HTERT RPE-1 (cell line): ENCODE data around the gene MRC2.

ENCODE experiments used
- in situ Hi-C: fragments of 300-500 bp; cut with MboI; formaldehyde crosslinking; loops from 4 replicates; pipeline ENCODE4 v1.14.3; 2020; ENCODE audit warnings: low sequenced_read_pairs

Gene MRC2

DNA sequence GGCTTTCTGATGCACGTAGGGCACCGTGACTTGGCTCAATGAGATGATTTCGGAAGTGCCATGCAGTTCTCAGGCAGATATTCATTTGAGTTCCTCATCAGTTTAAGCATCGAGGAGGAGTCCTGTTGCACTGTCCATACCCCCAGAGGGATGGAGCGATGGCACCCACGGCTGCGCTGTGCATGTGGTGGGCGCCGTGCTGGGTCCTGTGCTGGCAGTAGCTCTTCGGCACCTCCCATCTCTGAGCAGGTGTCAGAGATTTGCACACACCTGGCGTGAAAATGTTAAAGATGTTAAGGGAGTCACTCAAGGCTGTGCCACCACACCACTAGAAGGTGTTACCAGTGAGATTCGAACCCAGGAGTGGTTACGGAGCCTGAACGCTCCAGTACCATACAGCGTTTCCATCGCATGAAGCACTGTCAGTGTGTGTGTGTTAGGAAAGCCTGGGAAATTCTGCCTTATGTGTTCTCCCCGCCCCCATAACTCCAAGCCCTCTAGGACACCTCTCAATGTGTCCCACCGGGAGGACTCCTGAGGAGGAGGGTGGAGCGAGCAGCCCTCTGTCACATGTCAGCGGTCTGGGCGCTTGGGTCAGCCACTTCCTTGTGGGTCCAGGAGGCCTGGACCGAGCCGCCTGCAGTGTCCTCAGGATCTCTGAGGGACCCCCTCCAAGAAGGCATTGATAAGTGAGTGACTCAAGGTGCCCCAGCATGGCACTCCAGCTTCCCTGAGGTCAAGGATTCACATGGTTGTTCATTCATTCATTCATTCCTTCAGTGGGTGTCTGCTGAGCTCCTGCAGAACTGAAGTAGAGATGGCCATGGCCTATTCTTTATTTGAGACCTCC lies 3.8 kb downstream of the MRC2 start:
- in situ Hi-C loops: no loop called here

DNA sequence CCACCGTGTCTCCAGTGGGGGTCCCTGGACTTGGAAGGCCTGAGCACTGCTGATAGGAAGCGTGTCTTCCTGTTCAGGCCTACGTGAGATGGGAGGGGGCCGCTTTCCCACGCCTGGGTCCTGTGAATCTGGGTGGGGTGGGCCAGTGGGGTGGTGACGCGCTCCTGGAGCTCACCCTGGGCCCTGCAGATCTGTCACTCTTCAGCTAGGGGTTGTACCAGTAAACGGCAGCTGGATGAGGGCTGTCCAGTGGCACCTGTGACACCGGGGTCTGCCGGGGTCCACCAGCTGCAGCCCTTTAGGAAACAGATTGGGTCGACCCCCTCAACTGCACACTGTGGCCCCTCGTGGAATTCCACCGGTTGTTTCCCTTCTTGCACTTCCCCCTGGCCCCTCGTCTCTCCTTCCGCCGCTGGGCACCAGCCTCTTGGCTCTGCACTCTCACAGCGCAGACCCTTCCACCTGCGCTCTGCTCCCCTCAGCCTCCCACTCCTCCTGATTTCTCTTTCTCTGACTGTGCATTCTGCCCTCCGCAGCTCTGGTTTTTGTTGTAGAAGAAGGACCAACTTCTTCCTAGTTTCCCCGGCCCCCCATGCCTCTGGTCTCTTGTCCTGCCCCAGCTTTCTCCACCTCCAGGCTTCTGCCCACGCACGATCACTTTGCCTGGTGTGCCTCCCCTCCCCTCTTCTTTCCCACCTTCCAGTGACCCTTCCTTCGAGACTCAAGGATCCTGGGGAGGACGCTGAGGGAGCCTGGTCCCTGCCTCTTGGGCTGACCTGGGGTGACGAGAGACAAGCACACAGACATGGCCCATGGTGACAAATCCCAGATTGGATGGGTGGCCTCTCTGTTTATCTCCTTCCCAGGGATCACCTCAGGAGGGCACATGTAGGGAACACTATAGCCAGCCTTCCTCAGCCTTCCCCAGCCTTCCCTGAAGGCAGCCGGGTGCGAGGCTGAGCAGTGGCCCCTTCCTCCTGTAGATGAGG lies 4.8 kb downstream of the MRC2 start:
- in situ Hi-C loops: no loop called here

DNA sequence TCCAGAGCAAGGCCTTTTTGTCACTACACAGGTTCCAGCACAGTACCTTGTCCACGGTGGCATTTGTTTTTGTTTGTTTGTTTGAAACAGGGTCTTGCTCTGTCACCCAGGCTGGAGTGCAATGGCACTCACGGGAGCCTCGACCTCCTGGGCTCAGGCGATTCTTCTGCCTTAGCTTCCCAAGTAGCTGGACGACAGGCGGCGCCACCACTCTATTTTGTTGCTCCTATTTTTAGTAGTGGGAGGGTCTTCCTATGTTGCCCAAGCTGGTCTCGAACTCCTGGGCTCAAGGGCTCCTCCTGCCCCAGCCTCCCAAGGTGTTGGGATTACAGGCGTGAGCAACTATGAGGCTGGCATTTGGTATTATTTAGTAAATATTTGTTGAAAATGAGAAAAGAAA lies 10.3 kb downstream of the MRC2 start:
- in situ Hi-C loops: no loop called here

DNA sequence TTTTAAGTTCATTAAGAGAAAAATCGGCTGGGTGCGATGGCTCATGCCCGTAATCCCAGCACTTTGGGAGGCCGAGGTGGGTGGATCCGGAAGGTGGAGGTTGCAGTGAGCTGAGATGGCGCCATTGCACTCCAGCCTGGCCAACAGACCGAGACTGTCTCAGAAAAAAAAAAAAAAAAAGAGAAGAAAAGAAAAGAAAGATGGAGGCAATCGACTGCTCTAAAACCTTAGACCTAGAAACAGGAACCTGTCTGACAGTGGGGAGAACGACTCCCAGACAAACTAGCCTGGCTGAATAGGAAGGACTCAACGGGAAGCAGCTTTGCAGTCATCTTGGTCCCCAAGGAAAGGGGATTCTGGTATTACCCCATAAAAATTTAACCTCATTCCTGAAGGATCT lies 13.7 kb downstream of the MRC2 start:
- in situ Hi-C loops: no loop called here

DNA sequence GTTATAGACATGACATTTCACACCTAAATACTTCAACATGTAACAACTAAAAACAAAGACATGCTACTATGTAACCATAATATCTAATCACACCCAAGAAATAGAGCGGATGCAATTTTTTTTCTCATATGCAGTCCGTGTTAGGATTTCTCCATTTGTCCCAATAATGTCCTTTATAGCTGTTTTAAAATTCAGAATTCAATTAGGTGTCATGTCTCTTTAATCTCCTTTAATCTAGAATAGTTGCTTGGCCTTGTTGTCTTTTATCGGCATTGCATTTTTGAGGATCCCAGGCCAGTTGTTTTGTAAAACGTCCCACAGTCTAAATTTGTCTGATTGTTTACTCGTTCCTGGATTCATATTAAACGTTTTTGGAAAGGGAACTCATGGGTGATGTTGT lies 14.5 kb downstream of the MRC2 start:
- in situ Hi-C loops: no loop called here

DNA sequence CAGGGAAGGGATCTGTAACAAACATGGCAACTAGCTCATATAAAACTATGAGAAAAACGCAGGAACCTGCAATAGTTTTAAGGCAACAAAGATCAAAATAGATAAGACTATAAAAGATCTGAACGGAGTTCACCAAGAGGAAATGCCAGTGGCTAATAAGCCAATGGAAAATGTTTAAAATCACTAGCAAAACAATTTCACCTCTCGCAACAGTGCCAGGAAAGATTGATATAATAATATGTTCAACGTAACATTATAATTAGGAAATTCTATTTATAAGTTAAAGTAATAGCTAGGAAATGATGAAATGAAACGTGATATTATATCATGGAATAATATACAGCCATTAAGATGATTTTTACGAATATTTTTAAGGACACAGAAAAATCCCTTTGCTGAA lies 16.0 kb downstream of the MRC2 start:
- in situ Hi-C loops: no loop called here

DNA sequence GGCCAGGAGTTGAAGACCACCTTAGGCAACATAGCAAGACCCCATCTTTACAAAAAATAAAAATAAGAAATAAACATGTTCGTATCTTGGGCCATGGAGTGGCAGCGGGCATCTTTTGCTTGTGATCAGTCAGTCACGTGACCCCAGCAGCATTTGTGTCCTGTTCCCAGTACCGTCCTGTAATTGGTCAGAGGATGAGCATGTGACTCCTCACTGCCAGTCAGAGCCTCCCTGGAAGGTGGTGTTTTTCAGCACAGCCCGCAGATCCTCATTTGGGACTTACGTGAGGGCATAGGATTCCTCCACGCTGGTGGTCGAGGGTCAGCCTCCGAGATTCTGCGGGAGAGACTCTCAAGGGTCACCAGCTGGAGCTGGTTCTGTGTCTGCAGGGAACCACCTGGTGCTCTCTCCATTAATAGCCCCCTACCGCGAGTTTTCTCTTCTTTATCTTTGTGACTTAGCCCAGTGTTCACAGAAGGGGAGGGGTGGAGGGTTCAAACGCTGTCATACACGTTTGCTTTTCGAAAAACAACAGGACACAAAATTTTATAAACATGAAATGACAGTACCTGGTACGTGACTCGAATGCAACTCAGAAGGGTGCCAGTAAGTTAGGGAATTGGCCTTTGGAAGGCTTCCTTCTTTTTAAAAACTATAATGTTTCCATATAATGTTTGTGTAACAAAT lies 17.2 kb downstream of the MRC2 start:
- in situ Hi-C loops: no loop called here

DNA sequence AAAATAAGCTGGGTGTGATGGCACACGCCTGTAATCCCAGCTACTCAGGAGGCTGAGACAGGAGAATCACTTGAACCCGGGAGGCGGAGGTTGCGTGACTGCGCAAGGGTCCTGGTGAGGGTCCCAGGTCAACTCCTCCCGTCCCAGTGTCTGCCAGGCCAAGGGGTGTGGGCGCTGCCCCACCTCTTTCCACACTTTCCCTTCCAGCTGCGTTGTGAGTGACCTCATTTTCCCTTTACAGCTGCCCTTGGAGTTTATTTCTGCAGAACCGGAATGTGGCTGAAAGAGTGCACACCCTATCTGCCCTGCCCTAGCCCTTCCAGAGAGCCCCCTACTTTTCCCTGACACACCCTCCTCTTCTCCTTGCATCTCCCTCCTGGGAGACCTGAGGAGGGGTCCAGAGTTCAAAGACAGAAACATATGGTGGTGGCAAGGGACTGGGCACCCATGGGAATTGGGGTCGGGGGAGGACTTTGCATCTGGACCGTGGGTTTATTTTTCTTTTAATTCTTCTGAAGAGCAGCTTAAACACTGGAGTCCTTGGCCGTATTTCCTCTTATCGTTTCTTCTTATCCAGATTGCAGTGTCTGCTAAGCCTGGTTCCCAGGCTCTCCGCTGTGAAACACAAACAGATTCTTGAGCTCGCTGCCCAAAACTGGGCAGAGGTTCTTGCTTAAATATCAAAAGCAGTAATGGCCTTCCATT lies 20.9 kb downstream of the MRC2 start:
- in situ Hi-C loops: no loop called here

DNA sequence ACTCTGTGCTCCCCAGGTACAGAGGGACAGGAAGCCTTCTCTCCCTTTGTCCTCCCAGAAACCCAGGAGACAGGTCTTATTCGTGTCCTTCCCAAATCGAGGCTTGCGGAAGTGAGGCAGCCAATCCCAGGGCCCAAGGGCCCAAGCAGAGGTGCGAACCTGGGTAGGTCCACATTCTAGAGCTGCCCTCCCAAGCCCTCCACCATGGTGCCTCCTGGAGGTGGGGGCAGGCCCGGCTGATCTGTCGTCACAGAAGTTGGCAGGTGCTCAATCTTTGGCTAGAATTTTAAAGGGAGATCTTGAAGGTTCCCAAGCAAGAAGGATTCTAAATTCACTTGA lies 21.5 kb downstream of the MRC2 start:
- in situ Hi-C loops: no loop called here

DNA sequence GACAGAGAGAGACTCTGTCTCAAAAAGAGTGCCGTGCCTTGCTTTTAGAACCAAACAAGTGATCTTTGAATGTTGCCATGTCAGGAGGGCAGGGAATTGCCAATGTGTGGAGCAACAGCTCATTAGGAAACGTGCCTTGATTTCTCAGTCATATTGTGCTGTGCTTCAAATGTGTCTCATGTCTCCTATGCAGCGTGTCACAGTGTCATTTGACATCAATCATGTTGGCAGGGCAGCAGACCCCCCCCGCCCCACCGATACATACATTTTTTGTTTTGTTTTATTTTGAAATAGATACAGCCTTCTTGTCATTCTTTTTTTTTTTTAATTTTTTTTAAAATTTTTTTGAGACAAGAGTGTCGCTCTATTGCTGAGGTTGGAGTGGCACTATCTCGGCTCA lies 22.1 kb downstream of the MRC2 start:
- in situ Hi-C loops: no loop called here

DNA sequence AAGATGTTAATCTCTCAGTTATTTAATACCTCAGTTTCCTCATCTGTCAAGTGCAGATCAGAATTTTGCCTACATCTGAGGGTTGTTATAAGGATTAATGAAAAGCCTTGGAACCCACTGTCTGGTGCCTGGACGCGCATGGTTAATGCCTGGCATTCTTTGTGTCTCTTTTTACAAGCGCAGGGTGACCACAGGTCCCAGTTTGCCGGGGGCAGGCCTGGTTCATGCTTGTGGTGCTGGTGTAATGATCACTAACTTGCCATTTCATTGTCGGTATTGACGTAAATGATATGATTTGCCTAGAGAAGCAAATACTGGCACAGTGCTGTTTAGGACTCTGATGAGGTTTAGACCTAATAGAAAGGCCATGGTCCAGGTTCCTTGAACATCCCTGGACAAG lies 23.1 kb downstream of the MRC2 start:
- in situ Hi-C loops: no loop called here

DNA sequence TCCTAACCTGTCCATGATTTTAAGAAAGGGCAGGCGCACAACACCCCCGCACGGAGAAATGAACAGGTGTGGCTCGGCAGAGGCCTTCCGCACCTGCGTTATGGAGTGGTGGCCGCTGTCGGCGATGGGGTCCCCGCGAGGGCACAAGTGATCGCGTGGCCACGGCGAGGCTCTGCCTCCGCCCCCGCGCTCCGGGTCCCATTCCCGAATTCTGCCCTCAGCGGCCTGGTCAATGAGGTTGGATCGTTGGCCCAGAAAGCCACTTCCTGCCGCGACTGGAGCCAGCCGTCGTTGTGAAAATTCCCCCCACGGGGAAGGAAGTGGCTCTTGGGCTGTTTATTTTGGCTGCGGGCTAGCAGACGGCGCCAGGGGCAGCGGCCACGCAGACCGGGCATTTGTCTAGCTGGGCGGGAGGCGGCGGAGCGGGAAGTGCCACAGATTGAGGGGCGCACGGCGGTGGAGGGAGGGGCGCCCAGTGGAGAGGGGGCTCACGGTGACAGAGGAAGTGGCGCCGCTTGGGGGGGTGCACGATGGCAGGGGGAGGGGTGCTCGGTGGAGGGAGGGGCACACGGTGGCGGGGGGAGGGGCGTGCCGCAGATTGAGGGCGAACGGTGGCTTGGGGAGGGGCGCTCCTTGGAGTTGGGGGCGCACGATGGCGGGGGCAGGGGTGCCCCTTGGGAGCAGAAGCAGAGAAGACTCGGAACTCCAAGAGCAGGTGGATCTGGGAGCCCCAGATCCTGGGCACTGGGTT lies 25.0 kb downstream of the MRC2 start:
- in situ Hi-C loops: no loop called here

DNA sequence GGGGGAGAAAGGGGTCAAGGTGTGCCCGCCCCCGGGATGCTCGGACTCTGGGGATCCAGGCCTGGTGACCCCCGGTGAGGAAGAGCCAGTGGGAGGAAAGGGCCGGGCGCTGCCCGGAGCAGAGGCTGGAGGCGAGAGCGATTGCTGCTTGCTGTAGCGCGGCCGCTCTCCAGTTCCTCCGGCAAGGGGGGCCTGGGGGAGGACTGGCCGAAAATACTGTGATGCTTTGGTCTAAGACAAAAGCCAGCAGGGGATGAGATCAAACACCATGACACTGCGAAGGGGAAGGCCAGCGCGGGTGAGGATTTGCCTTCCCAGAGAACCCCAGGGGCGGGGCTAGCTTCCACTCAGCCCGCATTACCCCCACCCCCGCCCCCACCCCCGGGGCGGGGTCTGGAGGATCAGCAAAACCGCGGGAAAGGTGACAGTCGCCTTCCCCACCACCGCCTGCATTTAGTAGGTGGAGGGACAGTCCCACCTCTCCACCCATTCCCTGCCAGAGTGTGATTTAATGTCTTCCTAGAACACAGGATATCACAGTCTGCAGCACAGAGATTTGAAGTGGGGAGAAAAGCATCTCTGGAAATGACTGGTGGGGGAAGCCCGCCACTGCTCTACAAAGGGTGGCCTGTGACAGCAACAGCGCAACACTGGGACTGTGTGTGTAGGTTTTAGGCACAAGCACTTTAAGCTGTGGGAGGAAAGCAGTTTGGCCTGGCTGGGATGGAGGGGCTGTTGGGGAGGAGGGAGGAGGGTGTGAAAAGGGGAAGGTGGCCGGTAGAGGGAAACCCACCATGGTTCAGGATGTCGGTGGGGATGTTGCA lies 25.7 kb downstream of the MRC2 start:
- in situ Hi-C loops: no loop called here

DNA sequence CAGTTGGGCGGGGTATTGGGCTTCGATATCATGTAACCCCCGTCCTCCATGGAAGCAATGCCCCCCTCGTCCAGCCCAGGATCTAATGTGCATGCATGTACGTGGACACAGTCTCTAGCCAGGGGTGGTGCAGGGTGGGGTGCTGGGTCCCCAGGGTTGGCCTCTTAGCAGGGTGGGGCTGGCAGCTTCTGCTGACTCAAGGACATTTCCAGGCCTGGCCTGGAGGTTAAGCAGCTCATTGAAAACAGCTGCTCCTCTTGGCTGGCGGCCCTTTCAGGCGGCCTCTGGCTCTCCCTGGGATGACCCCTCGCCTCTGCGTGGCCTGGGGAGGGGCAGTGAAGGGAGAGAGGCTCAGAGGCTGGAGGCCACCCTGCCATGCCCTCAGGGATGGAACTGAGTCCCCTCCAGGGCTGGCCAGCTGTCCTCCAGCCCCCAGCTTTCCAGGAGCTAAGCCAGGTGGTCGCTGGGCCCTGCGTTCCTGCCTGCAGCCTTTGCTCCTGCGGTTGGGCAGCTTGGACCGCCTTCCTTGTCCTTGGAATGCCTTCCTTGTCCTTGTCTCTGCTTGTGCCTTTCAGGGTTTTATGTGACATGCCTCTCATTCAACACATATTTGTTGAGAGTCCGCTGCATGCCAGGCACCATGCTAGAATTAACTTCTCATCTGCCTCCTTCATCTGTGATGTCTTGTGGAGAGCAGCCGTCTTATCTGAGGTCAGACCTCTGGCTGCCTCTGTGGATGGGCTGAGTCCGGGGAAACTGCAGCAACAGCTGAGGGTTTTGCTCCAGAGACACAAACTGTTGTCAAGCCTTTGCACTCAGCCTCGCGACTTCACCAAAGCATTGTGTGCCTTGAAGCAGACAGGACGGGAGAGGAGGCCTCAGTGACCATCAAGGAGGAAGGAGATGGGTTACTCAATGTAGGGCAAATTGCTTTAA lies 26.6 kb downstream of the MRC2 start:
- in situ Hi-C loops: no loop called here

DNA sequence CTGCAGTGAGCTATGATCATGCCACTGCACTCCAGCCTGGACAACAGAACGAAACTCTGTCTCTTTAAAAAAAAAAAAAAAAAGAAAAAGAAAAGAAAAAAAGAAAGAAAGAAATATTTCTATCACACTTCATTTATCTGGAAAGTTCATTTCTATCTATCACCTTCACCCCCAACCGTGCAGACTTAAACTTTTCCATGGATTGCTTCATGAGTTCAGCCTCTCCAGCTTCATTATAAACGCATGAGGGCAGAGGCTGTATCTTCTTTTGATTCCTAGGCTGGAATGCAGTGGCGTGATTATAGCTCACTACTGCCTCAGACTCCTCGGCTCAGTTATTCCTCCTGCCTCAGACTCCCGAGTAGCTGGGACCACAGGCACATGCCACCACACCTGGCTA lies 28.2 kb downstream of the MRC2 start:
- in situ Hi-C loops: no loop called here

DNA sequence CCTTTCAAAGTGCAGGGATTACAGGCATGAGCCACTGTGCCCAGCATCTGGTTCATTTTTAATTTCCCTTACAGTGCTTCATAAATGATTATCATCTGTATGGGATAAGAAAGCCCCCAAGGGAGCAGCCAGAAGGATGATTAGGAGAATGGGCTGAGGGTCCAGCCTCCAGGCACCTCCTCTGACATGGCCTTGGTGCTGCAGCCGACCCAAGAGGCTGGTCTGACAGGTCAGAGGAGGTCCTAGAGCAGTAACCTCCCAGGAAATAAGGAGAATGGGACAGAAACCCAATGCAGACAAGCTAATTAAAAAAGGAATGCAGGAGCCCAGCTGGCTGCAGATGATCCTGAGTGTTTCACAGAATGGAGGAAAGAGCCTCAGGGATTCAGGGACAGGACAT lies 29.0 kb downstream of the MRC2 start:
- in situ Hi-C loops: no loop called here

DNA sequence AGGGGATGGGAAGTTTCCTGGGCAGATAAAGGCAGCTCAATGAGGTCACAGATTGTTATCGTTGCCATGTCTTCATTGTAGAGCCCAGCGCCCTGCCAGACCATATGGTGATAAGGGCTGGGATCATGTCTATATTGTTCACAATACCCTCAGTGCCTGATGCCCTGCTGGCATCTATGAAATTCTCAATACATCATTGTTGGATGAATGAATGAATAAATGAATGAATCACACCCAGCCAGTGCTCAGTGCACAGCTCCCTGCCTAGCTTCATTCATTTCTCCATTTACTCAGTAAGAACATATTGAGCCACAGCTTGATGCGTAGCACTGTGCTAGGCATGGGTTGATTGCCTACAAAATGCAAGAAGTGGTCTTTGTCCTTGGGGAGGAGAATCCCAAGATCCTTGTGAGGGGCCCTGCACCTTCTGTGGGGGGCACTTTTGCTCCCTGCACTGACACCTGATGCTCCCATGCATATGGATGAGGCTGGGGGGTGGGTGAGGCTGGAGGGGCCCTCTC lies 29.7 kb downstream of the MRC2 start:
- in situ Hi-C loops: no loop called here

DNA sequence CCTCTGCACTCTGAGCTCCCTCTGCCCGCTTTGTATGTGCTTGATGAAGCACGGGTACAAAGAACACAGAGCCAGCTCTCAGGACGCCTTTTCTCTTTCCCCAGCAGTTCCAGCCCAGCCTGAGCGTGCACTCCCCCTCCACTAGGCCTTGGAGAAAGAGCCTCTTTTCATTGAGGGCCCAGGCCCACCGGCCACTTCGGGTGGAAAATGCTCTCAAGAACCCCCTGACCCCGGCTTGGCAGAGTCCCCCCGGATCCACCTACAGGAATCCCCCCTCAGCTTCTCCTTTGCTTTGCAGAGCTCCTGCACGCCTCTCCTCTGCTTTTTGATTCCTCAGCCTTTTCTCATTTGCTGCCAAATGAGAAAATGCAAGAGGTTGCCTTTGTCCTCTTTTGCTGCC lies 30.2 kb downstream of the MRC2 start:
- in situ Hi-C loops: no loop called here
